A673 (cell line): ENCODE measurements around the gene DUS1L. TPM values are rescaled to one million over a fixed set of nuclear protein-coding genes. Genes with fewer than 3 reads are reported as not detected.

Experiments used
- BruUV-seq: library from RNA; stranded (reverse); fragments of 400-500 nt; replicated peaks from 2 replicates; lab custom pipeline; 2021; lab: Mats Ljungman, UMichigan
- CTCF ChIA-PET: fragments of 300-600 bp; sonication (Branson Sonifier 250); formaldehyde crosslinking; loops from one replicate; lab custom pipeline; 2022; ENCODE audit warnings: antibody characterized with exemption; lab: Charles Lee
- POLR2A ChIA-PET: fragments of 300-600 bp; sonication (Branson Sonifier 250); formaldehyde crosslinking; loops from one replicate; lab custom pipeline; 2022; ENCODE audit warnings: antibody characterized with exemption; ENCODE audit not compliant: low non-redundant PET; lab: Charles Lee
- DNase-seq: peaks from one replicate; pipeline ENCODE4 v3.0.0-alpha.2; 2015; ENCODE audit warnings: low spot score
- H3K27ac ChIP-seq: fragments of 200-600 bp; sonication (generic); 2 replicates; pipeline ENCODE4 v1.5.1; 2016; ENCODE audit warnings: mixed run types, low read depth, mild to moderate bottlenecking, mixed read lengths, antibody characterized with exemption, low read length; ENCODE audit not compliant: poor library complexity, severe bottlenecking
- H3K27me3 ChIP-seq: fragments of 200-600 bp; sonication (generic); replicated peaks from 2 replicates; pipeline ENCODE4 v1.6.1; 2017; ENCODE audit warnings: mixed run types, low read depth, mild to moderate bottlenecking, mixed read lengths, antibody characterized with exemption, low read length; ENCODE audit not compliant: insufficient read depth, poor library complexity
- H3K36me3 ChIP-seq: fragments of 200-600 bp; sonication (generic); 2 replicates; pipeline ENCODE4 v1.6.1; 2016; ENCODE audit warnings: mixed run types, mild to moderate bottlenecking, mixed read lengths, antibody characterized with exemption, low read length; ENCODE audit not compliant: insufficient read depth, poor library complexity, severe bottlenecking
- H3K4me1 ChIP-seq: fragments of 200-600 bp; sonication (generic); 2 replicates; pipeline ENCODE4 v1.6.1; 2017; ENCODE audit warnings: mixed run types, mild to moderate bottlenecking, mixed read lengths, antibody characterized with exemption, low read length; ENCODE audit not compliant: insufficient read depth, poor library complexity, severe bottlenecking
- H3K4me3 ChIP-seq: fragments of 200-600 bp; sonication (generic); 2 replicates; pipeline ENCODE4 v1.5.1; 2016; ENCODE audit warnings: low read depth, mixed run types, mild to moderate bottlenecking, mixed read lengths, low read length; ENCODE audit not compliant: poor library complexity, severe bottlenecking
- H3K9me3 ChIP-seq: fragments of 200-600 bp; sonication (generic); 2 replicates; pipeline ENCODE4 v1.6.1; 2016; ENCODE audit warnings: mixed run types, low read depth, mild to moderate bottlenecking, mixed read lengths, antibody characterized with exemption, low read length; ENCODE audit not compliant: poor library complexity, severe bottlenecking
- EZH2 ChIP-seq: fragments of 200-600 bp; sonication (generic); IDR thresholded peaks from 2 replicates; pipeline ENCODE4 v1.6.1; 2017; ENCODE audit warnings: borderline replicate concordance, low read depth, mild to moderate bottlenecking, mixed read lengths, antibody characterized with exemption, low read length; ENCODE audit not compliant: poor library complexity, severe bottlenecking
- intact Hi-C: fragments of 100-400 bp; cut with micrococcal nuclease; formaldehyde crosslinking; loops from one replicate; pipeline ENCODE4 v1.10.0; 2022; ENCODE audit not compliant: unreplicated experiment
- total RNA-seq: library from RNA; stranded (reverse); gene quantifications from 2 replicates; pipeline ENCODE4 v1.2.3, GENCODE V29; 2021
- TF ChIP-seq, protein P1 (sequence below): fragments of 300-800, 200-600 bp; sonication (generic); conservative IDR thresholded peaks from 2 replicates; pipeline ENCODE4 v1.5.1; 2017; ENCODE audit warnings: low read depth, mild to moderate bottlenecking, antibody characterized with exemption, low read length, moderate library complexity, mixed read lengths

Gene DUS1L
- total RNA-seq, 1 experiment from 2014 or later: 143 TPM

DNA sequence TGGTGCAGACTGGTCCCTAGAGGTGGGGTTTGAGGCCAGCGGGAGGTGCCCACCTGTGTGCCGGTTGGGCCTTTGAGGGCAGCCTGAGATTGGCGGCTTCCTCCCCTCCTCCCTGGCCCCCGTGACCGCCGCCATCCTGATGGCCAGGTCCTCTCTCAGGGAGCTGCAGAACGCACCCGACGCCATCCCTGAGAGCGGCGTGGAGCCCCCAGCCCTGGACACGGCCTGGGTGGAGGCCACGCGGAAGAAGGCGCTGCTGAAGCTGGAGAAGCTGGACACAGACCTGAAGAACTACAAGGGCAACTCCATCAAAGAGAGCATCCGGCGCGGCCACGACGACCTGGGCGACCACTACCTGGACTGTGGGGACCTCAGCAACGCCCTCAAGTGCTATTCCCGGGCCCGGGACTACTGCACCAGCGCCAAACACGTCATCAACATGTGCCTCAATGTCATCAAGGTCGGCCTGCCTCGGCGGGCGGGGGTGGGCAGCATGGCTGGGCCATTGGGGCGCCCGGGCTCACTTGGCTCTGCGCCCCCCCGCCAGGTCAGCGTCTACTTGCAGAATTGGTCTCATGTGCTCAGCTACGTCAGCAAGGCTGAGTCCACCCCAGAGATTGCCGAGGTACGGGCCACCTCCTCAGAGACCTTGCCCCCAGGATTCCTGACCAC is 11.1 kb downstream of the DUS1L start:
- ChIA-PET POLR2A (no interaction called here), CTCF (no interaction called here)
- BruUV-seq: no TSS peak
- DNase-seq: no peak
- H3K9me3 ChIP-seq: no peaks in the 10 kb centered on the region
- H3K36me3 ChIP-seq: peaks cover 55% of the 10 kb centered on the region
- intact Hi-C loops: no loop called here
- H3K4me3 ChIP-seq: no peak overlapping the region
- no peak overlapping the region for H3K27ac ChIP-seq
- peaks cover 9% of the 10 kb centered on the region for H3K4me1 ChIP-seq
- no peaks in the 10 kb centered on the region for H3K27me3 ChIP-seq
- TF ChIP-seq, protein P1, sequence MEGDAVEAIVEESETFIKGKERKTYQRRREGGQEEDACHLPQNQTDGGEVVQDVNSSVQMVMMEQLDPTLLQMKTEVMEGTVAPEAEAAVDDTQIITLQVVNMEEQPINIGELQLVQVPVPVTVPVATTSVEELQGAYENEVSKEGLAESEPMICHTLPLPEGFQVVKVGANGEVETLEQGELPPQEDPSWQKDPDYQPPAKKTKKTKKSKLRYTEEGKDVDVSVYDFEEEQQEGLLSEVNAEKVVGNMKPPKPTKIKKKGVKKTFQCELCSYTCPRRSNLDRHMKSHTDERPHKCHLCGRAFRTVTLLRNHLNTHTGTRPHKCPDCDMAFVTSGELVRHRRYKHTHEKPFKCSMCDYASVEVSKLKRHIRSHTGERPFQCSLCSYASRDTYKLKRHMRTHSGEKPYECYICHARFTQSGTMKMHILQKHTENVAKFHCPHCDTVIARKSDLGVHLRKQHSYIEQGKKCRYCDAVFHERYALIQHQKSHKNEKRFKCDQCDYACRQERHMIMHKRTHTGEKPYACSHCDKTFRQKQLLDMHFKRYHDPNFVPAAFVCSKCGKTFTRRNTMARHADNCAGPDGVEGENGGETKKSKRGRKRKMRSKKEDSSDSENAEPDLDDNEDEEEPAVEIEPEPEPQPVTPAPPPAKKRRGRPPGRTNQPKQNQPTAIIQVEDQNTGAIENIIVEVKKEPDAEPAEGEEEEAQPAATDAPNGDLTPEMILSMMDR: no peak
- TF ChIP-seq EZH2: no peak

DNA sequence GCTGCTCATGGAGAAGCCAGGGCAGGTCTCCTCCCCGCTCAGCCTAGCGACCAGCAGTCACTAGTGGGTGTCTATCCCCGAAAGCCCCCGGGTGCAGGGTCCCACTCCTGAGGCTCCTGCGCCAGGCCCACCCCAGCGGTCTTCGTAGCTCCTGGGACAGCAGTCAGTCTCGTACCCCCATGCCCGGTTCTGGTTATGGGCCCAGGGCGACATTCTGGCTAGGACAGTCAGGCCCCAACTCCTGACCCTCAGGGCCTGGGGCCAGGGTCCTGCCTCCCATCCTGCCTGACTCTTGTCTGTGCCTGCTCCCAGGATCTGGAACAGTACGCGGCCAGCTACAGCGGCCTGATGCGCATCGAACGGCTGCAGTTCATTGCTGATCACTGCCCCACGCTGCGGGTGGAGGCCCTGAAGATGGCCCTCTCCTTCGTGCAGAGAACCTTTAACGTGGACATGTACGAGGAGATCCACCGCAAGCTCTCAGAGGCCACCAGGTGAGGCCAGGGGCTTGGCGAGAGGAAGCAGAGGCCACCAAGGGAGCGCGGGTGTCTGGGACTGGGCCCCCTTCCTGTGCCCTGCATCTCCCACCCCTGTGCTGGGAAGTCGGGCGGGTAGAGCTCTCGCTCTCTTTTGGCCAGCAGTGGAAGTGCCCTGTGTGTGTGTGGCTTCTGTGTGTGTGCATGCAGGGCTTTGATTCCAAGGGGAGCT is 11.9 kb downstream of the DUS1L start:
- Histone ChIP-seq H3K36me3 (peaks cover 55% of the 10 kb centered on the region), H3K27ac (no peak overlapping the region), H3K4me1 (peaks cover 9% of the 10 kb centered on the region), H3K27me3 (no peaks in the 10 kb centered on the region), H3K9me3 (no peaks in the 10 kb centered on the region), H3K4me3 (no peak overlapping the region)
- TF ChIP-seq EZH2: no peak
- TF ChIP-seq, protein P1: no peak
- TSS peak; percentile 14 for BruUV-seq
- POLR2A ChIA-PET: no interaction called here
- CTCF ChIA-PET: interaction anchor here (0.8 kb wide), 1 partner anchor 16 kb away, joined by 5 read pairs; the partner anchor contains the start of gene DCXR
- DNase-seq: no peak
- intact Hi-C loops: no loop called here

DNA sequence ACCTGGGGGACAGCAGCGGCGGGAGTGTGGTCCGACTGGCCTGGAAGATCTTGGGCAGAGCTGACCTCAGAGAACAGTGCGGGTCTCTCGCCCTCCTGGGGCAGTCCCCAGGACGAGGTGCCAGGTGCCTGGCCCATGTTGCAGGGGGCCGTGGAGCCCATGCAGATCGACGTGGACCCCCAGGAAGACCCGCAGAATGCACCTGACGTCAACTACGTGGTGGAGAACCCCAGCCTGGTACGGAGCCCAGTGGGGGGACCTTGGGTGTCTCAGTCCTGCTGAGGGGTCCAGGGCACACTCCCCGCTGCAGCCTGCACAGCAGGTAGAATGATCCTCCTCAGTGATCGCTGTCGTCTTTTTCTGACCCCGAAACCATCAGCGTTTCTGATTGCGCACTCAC is 12.5 kb downstream of the DUS1L start:
- BruUV-seq: no TSS peak
- H3K27me3 ChIP-seq: no peaks in the 10 kb centered on the region
- H3K36me3 ChIP-seq: peaks cover 56% of the 10 kb centered on the region
- H3K4me3 ChIP-seq: peak overlapping the region; percentile 96
- POLR2A ChIA-PET: no interaction called here
- intact Hi-C loops: no loop called here
- H3K4me1 ChIP-seq: peaks cover 9% of the 10 kb centered on the region
- H3K27ac ChIP-seq: peak overlapping the region; percentile 73
- no peak for DNase-seq
- TF ChIP-seq EZH2: no peak
- TF ChIP-seq, protein P1: no peak
- CTCF ChIA-PET: interaction anchor here (0.8 kb wide), 1 partner anchor 15 kb away, joined by 5 read pairs; the partner anchor contains the start of gene DCXR
- no peaks in the 10 kb centered on the region for H3K9me3 ChIP-seq
